NOMO-1 treated with dmso at 0.1 percent for 144 hours (cell line): ENCODE measurements around the gene PFN1.
A peak's percentile ranks its signal among the peaks of the same experiment; 100 is the strongest.

Experiments
- DNase-seq: peaks from one replicate; lab custom pipeline; 2025; ENCODE audit not compliant: unreplicated experiment; lab: John Stamatoyannopoulos, UW

The PFN1 gene

GRCh38 chr17:4945944-4946280, 2.4 kb downstream of the PFN1 start:
- no peak for DNase-seq

- peak; percentile 79 for DNase-seq
These were observed 3.0 kb downstream of the PFN1 start for GRCh38 chr17:4945176-4945943.

- no peak for DNase-seq
These were observed 3.7 kb downstream of the PFN1 start for GRCh38 chr17:4944554-4945175.

GRCh38 chr17:4944163-4944553, 4.2 kb downstream of the PFN1 start:
- DNase-seq = peak; percentile 80

- no peak for DNase-seq
These were observed 5.4 kb downstream of the PFN1 start for GRCh38 chr17:4942760-4943508.

- DNase-seq = no peak
These were observed 7.1 kb downstream of the PFN1 start for GRCh38 chr17:4941319-4941610.

- DNase-seq = no peak
These were observed 7.6 kb downstream of the PFN1 start for GRCh38 chr17:4940555-4941318.

- DNase-seq = peak; percentile 99
These were observed 8.4 kb downstream of the PFN1 start, which contains the start of the genes RNF167 and SLC25A11 for GRCh38 chr17:4939796-4940554. Gene RNF167 (plus strand): TSS chr17:4940268. CDS start chr17:4940910, 642 bp downstream. Gene SLC25A11 (minus strand): TSS chr17:4940046. CDS start chr17:4939910, 136 bp downstream.

GRCh38 chr17:4939546-4939795, 8.9 kb downstream of the PFN1 start:
- no peak for DNase-seq

- DNase-seq = no peak
These were observed 9.4 kb downstream of the PFN1 start for GRCh38 chr17:4938688-4939545.

GRCh38 chr17:4938069-4938491, 10.2 kb downstream of the PFN1 start:
- no peak for DNase-seq

- DNase-seq = no peak
These were observed 10.8 kb downstream of the PFN1 start for GRCh38 chr17:4937553-4937952.

- no peak for DNase-seq
These were observed 11.9 kb downstream of the PFN1 start for GRCh38 chr17:4936436-4936835.

GRCh38 chr17:4935650-4936049, 12.7 kb downstream of the PFN1 start:
- no peak for DNase-seq

GRCh38 chr17:4934173-4934979, 14.0 kb downstream of the PFN1 start:
- peak; percentile 48 for DNase-seq

- no peak for DNase-seq
These were observed 14.7 kb downstream of the PFN1 start for GRCh38 chr17:4933646-4934045.

- DNase-seq = no peak
These were observed 15.6 kb downstream of the PFN1 start for GRCh38 chr17:4932756-4933155.

- no peak for DNase-seq
These were observed 16.4 kb downstream of the PFN1 start, which contains the start of gene GP1BA for GRCh38 chr17:4931963-4932362. Gene GP1BA (plus strand): TSS chr17:4932277. CDS start chr17:4932605, 328 bp downstream.

- DNase-seq = no peak
These were observed 19.4 kb downstream of the PFN1 start for GRCh38 chr17:4928881-4929280.
